ENCODE measurements around the gene RAVER1.
A peak's percentile ranks its signal among the peaks of the same experiment; 100 is the strongest.

RAVER1 gene

GRCh38 chr19:10317045-10317856, 16.1 kb downstream of the RAVER1 start:
- no peak for DNase-seq

DNA sequence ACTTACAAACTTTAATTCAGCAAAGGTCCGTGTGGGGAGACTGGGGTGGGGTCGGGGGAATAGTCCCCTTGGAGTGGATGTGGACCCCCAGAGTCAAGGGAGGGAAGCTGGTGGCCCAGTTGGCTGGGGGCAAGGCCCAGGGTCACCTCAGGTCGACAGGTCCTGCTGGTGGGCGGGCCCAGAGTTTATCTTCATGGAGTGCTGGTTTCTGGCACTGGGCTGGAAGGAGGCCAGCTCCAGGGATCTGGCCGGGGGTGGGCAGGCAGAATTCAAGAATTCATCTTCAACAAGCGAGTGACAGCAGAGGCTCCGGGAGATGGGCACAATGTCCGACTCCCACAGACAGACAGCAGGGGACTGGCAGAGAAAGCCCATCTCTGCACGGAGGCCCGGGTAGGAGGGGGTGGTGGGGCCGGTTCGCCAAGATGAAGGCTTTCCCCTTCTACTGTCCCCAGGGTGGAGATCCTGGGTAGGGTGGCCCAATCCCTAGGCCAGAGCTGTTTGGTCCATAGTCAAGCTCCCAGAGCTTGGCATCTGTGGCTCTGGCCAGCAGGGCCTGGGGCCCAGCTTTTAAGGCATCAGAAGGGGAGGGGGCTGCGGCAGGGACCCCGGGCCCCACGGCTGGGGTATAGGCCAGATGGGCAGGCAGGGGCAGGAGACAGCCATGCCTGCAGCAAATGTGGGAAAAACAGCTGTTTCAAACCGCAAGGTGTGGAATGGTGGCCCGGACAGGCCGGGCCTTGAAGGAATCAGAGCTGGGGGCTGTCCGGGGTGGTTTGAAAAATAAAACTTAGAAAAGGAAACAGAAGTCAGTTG, 16.9 kb downstream of the RAVER1 start:
- no peak for DNase-seq

- peak; percentile 87 for DNase-seq
Measured at GRCh38 chr19:10315335-10316214, 17.8 kb downstream of the RAVER1 start, which contains the start of gene FDX2. Gene FDX2 (minus strand): TSS chr19:10316015. CDS start chr19:10315996, 19 bp downstream.

DNA sequence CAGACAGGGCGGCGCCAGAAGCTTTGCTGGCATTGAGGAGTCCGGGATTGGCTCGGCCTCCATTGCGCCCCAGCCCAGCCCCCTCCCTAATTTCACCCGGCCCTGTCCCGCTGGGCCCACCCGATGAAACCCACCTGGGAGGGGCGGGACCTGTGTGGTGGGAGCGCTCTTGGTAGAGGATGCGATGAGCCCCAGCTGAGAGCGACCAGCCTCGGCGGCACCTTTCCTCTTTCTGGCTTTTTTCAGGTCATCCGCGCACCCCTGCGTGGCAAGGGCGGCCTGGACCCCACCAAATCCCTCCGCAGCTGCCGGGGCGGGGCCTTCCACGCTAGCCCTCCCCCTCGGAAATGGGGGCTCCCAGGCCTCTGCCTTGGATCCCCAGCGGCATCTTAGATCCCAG, 23.9 kb downstream of the RAVER1 start, which contains the start of gene ZGLP1:
Gene ZGLP1, minus strand, starts transcription at position 393 of the 400 bp plus-strand sequence.
- DNase-seq: no peak

DNA sequence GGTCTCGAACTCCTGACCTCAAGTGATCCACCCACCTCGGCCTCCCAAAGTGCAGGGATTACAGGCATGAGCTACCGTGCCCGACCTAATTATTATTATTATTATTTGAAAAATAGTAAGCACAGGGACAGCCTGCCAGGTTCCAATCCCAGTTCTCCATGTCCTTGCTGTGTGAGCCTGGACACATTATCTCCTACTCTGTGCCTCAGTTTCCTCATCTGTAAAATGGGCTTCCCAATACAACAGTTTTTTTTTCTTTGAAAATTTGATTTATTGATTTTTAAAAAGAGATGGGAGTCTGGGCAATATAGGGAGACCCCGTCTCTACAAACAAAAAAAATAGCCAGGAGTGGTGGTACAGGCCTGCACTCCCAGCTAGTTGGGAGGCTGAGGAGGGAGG, 27.0 kb downstream of the RAVER1 start:
- no peak for DNase-seq

- DNase-seq: peak; percentile 12
Measured at GRCh38 chr19:10305139-10305806, 28.1 kb downstream of the RAVER1 start.

DNA sequence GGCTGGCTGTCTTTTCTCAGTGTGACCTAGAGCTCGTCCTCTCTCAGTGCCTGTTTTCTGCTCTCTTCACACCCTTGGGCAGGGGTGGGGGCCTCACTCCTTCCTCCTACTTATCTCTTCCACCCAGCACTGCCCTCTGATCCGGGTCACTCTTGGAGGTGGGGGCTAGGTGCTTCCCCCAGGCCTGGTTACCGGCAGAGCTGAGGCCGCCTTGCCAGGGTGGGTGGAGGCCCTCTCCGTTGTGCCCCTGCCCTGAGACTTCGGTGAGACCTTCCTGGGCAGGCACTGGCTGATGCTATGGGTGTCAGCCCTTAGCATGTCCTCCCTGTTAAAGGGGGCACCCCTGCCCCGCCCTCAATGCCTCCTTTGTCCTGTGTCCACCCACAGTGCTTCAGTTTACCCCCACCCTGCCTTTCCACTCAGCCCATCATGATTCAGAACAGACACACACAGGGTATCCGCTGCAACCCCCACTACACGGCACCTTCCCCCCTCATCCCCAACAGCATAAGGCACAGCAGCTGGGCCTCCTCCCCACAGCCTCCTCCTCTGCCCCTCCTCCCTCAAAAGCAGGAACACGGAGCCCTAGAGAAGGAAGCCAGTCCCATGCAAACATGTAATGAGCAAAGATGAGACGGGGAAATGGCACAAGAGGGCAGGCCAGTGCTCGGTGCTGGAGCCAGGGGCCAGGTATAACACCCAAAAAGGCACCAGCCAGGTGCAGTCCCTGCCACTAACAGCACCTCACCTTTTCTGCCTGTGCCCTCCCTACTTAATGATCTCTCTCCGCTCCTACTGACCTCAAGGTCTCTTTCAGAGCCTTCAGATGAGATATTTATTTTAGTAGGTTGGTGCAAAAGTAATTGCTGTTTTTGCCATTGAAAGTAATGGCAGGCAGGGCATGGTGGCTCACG, 33.5 kb downstream of the RAVER1 start:
- DNase-seq: peak; percentile 52

DNA sequence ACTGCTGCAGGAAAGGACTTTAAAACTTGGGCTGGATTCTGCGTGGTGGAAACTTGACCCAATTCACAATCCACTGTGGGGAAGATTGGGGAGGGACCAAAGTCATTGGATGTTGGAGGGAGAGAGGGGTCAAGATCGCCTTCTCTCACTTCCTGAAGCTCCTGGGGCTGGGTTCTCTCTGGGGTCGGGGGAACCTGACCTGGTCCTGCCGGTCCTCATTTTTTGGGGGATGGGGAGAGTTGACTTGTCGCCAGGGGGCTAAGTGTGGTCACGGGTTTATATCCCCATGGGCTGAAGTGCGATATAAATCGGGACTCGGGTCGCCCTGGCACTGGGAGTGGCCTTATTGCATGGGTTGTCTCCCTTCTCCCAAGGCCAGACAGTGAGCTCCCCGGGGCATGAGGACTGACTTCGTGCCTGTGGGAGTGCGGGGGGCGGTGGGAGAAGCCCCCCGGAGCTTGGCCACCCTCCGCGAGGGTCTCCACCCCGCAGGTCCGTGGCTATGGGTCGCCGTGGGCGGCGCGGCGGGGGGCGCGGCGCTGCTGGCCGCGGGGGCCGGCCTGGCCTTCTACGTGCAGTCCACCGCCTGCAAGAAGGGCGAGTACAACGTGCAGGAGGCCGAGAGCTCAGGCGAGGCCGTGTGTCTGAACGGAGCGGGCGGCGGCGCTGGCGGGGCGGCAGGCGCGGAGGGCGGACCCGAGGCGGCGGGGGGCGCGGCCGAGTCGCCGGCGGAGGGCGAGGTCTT, 37.3 kb downstream of the RAVER1 start:
- DNase-seq: no peak

DNA sequence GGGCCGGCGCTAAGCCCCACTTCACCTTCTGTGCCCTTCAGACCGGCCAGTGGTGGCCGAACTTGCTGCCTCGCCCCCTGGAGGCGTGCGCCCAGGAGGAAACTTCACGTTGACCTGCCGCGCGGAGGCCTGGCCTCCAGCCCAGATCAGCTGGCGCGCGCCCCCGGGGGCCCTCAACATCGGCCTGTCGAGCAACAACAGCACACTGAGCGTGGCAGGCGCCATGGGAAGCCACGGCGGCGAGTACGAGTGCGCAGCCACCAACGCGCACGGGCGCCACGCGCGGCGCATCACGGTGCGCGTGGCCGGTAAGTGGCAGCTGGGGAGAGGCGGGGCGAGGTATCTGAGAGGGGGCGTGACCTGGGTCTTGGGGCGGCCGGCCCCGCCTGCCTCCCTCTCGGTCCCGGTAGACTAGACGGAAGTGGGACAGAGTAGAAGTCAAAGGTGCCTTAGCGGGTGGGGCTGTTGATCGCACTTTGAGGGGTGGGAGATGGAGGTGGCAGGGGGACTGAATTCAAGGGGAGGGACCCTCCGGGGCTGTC, 38.0 kb downstream of the RAVER1 start:
- no peak for DNase-seq

DNA sequence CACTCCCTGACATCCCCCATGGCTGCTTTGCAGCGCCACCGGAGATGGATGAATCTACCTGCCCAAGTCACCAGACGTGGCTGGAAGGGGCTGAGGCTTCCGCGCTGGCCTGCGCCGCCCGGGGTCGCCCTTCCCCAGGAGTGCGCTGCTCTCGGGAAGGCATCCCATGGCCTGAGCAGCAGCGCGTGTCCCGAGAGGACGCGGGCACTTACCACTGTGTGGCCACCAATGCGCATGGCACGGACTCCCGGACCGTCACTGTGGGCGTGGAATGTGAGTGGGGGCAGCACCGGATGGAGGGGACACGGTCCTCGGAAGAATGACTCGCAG, 39.0 kb downstream of the RAVER1 start:
- DNase-seq: no peak

DNA sequence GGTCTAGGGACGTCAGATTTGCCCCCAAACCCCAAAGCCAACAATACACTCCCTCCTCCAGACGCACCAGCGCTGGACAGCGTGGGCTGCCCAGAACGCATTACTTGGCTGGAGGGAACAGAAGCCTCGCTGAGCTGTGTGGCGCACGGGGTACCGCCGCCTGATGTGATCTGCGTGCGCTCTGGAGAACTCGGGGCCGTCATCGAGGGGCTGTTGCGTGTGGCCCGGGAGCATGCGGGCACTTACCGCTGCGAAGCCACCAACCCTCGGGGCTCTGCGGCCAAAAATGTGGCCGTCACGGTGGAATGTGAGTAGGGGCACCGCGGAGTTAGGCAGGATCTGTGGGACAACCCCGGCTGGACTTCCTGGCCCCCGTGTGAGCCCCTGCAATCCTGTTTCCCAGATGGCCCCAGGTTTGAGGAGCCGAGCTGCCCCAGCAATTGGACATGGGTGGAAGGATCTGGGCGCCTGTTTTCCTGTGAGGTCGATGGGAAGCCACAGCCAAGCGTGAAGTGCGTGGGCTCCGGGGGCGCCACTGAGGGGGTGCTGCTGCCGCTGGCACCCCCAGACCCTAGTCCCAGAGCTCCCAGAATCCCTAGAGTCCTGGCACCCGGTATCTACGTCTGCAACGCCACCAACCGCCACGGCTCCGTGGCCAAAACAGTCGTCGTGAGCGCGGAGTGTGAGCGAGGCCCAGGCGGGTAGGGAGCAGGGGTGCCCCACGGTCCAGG, 39.5 kb downstream of the RAVER1 start:
- no peak for DNase-seq

- no peak for DNase-seq
Measured at GRCh38 chr19:10292789-10293636, 40.3 kb downstream of the RAVER1 start.

- no peak for DNase-seq
Measured at GRCh38 chr19:10292206-10292788, 41.0 kb downstream of the RAVER1 start.

DNA sequence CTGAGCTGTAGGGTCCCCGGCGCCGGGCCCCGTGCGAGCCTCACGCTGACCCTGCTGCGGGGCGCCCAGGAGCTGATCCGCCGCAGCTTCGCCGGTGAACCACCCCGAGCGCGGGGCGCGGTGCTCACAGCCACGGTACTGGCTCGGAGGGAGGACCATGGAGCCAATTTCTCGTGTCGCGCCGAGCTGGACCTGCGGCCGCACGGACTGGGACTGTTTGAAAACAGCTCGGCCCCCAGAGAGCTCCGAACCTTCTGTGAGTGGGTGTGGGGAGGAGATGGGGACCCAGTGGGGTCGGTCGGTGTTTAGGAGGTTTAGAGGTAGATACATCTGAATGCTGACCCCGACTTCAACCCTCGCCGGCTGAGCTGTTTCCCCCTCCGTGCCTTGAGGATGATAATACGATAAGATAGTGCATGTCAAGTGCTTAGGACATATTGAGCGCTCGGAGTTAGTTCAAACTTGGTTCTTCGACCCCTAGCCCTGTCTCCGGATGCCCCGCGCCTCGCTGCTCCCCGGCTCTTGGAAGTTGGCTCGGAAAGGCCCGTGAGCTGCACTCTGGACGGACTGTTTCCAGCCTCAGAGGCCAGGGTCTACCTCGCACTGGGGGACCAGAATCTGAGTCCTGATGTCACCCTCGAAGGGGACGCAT, 41.6 kb downstream of the RAVER1 start:
- no peak for DNase-seq

- peak; percentile 35 for DNase-seq
Measured at GRCh38 chr19:10290876-10291553, 42.3 kb downstream of the RAVER1 start.

DNA sequence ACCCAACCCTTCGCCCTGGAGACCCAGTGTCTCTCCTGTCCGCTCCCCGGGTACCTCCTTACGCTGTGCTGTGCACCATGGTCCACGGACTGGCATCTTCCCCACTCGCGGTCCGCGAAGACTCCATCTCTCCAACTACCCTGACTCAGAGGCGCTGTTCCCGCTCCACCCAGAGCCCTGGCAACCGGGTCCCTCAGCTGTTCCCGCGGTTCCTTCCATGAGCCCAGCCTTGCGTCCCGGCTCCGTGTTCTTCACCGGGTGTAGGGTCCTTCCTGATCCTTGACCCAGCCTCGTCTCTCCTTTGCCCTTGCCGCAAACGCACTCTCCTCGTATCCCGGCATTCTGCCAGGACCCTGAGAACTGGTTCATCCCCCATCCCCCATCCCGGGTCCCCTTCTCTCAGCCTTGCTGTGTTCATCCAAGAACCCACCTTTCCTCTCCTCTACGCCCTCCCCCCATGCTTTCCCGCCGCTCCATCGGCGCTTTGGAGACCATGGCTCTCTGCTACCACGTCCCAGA, 42.9 kb downstream of the RAVER1 start:
- peak; percentile 4 for DNase-seq
